Stimulated activated CD8-positive, alpha-beta memory T cell treated with anti-CD3 and anti-CD28 coated beads, Interleukin-12 subunit alpha, Interleukin-12 subunit beta, amount 100 ng/mL, for 1 hour (primary cell): ENCODE data around the gene KRTAP5-3.
"Not testable (repeated sequence)": the region's sequence is repeated elsewhere in the genome, so short reads cannot be mapped to it uniquely, and the experiment has no call there.

ENCODE experiments used
- DNase-seq: peaks from one replicate; pipeline ENCODE4 v3.0.0-alpha.2; 2020; ENCODE audit warnings: low read depth

KRTAP5-3 gene

GRCh38 chr11:1608363-1608762 is at the start of gene KRTAP5-3:
TSS of gene KRTAP5-3 (minus strand) at chr11:1608463. CDS start at chr11:1608385, 78 bp downstream.
- no peak for DNase-seq

GRCh38 chr11:1656670-1657069 is 48.4 kb upstream of the KRTAP5-3 start:
- no peak for DNase-seq

GRCh38 chr11:1656061-1656441 is 47.8 kb upstream of the KRTAP5-3 start:
- no peak for DNase-seq

- no peak for DNase-seq
Observed at GRCh38 chr11:1655168-1656060, 47.2 kb upstream of the KRTAP5-3 start.

- DNase-seq, result no peak
Observed at GRCh38 chr11:1654388-1655167, 46.3 kb upstream of the KRTAP5-3 start.

- DNase-seq, result no peak
Observed at GRCh38 chr11:1653541-1654387, 45.5 kb upstream of the KRTAP5-3 start.

- DNase-seq, result peak; percentile 69
Observed at GRCh38 chr11:1652771-1653540, 44.7 kb upstream of the KRTAP5-3 start.

GRCh38 chr11:1652442-1652770 is 44.1 kb upstream of the KRTAP5-3 start:
- DNase-seq, result no peak

- DNase-seq, result no peak
Observed at GRCh38 chr11:1652026-1652425, 43.8 kb upstream of the KRTAP5-3 start.

GRCh38 chr11:1651411-1651980 is 43.2 kb upstream of the KRTAP5-3 start:
- no peak for DNase-seq

- DNase-seq, result no peak
Observed at GRCh38 chr11:1650918-1651262, 42.6 kb upstream of the KRTAP5-3 start.

GRCh38 chr11:1650034-1650917 is 42.0 kb upstream of the KRTAP5-3 start:
- DNase-seq, result no peak

GRCh38 chr11:1648653-1649420 is 40.6 kb upstream of the KRTAP5-3 start:
- no peak for DNase-seq

GRCh38 chr11:1647901-1648652 is 39.8 kb upstream of the KRTAP5-3 start:
- DNase-seq, result no peak

- not testable (repeated sequence) for DNase-seq
Observed at GRCh38 chr11:1646540-1646939, 38.3 kb upstream of the KRTAP5-3 start.

GRCh38 chr11:1645357-1645821 is 37.1 kb upstream of the KRTAP5-3 start:
- no peak for DNase-seq

- DNase-seq, result no peak
Observed at GRCh38 chr11:1644601-1645356, 36.5 kb upstream of the KRTAP5-3 start.

- no peak for DNase-seq
Observed at GRCh38 chr11:1643146-1643690, 35.0 kb upstream of the KRTAP5-3 start.
